ENCODE measurements around the gene ANKRD49.

- no peak for TF ChIP-seq POLR2A (IDR thresholded peaks at IDR 0.05)
- TF ChIP-seq, protein P1, sequence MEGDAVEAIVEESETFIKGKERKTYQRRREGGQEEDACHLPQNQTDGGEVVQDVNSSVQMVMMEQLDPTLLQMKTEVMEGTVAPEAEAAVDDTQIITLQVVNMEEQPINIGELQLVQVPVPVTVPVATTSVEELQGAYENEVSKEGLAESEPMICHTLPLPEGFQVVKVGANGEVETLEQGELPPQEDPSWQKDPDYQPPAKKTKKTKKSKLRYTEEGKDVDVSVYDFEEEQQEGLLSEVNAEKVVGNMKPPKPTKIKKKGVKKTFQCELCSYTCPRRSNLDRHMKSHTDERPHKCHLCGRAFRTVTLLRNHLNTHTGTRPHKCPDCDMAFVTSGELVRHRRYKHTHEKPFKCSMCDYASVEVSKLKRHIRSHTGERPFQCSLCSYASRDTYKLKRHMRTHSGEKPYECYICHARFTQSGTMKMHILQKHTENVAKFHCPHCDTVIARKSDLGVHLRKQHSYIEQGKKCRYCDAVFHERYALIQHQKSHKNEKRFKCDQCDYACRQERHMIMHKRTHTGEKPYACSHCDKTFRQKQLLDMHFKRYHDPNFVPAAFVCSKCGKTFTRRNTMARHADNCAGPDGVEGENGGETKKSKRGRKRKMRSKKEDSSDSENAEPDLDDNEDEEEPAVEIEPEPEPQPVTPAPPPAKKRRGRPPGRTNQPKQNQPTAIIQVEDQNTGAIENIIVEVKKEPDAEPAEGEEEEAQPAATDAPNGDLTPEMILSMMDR (IDR thresholded peaks at IDR 0.05) = no peak
Measured at GRCh38 chr11:94544646-94545263, 51.0 kb downstream of the ANKRD49 start.
